PC-9 (cell line): ENCODE data around the gene F12.

Source experiments
- EZH2 ChIP-seq: fragments of 200-600 bp; sonication (generic); IDR thresholded peaks from 2 replicates; pipeline ENCODE4 v1.8.0; 2017; ENCODE audit warnings: antibody characterized with exemption, low read depth
- TF ChIP-seq, protein P1 (sequence below): fragments of 200-600 bp; sonication (generic); conservative IDR thresholded peaks from 2 replicates; pipeline ENCODE4 v1.6.1; 2017; ENCODE audit warnings: mixed run types, antibody characterized with exemption, mild to moderate bottlenecking, moderate library complexity

DNA sequence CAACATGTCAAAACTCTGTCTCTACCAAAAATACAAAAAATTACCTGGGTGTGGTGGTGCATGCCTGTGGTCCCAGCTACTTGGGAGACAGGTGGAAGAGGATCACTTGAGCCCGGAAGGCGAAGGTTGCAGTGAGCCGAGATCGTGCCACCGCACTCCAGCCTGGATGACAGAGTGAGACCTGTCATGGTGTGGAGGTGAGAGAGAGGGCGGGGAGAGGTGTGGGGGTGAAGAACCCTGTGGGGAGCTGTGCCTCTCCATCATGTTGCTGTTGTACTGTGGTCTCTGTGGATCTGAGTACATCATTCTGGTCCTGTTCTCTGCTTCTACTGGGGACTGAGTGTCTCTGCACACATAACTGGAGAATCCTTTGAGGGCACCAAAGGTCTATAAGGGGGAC lies 36.5 kb downstream of the F12 start:
- TF ChIP-seq, protein P1, sequence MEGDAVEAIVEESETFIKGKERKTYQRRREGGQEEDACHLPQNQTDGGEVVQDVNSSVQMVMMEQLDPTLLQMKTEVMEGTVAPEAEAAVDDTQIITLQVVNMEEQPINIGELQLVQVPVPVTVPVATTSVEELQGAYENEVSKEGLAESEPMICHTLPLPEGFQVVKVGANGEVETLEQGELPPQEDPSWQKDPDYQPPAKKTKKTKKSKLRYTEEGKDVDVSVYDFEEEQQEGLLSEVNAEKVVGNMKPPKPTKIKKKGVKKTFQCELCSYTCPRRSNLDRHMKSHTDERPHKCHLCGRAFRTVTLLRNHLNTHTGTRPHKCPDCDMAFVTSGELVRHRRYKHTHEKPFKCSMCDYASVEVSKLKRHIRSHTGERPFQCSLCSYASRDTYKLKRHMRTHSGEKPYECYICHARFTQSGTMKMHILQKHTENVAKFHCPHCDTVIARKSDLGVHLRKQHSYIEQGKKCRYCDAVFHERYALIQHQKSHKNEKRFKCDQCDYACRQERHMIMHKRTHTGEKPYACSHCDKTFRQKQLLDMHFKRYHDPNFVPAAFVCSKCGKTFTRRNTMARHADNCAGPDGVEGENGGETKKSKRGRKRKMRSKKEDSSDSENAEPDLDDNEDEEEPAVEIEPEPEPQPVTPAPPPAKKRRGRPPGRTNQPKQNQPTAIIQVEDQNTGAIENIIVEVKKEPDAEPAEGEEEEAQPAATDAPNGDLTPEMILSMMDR, result no peak
- no peak for TF ChIP-seq EZH2
